Type B pancreatic cell (in vitro differentiated cells): ENCODE data around the gene SGK1. TPM values are rescaled to one million over a fixed set of nuclear protein-coding genes. Genes with fewer than 3 reads are reported as not detected.

ENCODE experiments used
- DNase-seq: peaks from one replicate; pipeline ENCODE4 v3.0.0; 2021; ENCODE audit warnings: mixed read lengths; ENCODE audit not compliant: unreplicated experiment; ENCODE audit errors: extremely low spot score
- H3K27ac Mint-ChIP-seq: 2 replicates; pipeline ENCODE4 v1.8.0; 2021; ENCODE audit warnings: mild to moderate bottlenecking, mixed read lengths
- H3K27me3 Mint-ChIP-seq: 2 replicates; pipeline ENCODE4 v1.8.0; 2021; ENCODE audit warnings: mixed read lengths
- H3K36me3 Mint-ChIP-seq: 2 replicates; pipeline ENCODE4 v1.8.0; 2021; ENCODE audit warnings: mixed read lengths
- H3K4me1 Mint-ChIP-seq: one replicate; pipeline ENCODE4 v1.8.0; 2021; ENCODE audit warnings: mixed read lengths; ENCODE audit not compliant: unreplicated experiment
- H3K4me3 Mint-ChIP-seq: 2 replicates; pipeline ENCODE4 v1.8.0; 2021; ENCODE audit warnings: mild to moderate bottlenecking, mixed read lengths
- H3K9me3 Mint-ChIP-seq: 2 replicates; pipeline ENCODE4 v1.8.0; 2021; ENCODE audit warnings: mixed read lengths
- CTCF ChIP-seq: fragments of 200-600 bp; sonication (generic); conservative IDR thresholded peaks from 2 replicates; pipeline ENCODE4 v1.5.0; 2021; ENCODE audit warnings: antibody characterized with exemption, mild to moderate bottlenecking
- total RNA-seq: library from RNA; stranded (reverse); gene quantifications from 2 replicates; pipeline ENCODE4 v1.2.1, GENCODE V29; 2021; ENCODE audit warnings: low replicate concordance

SGK1 gene
- total RNA-seq, 1 donor from 2014 or later = 52.6 TPM

GRCh38 chr6:134170844-134171243 lies 147.1 kb downstream of the SGK1 start:
- no peak overlapping the region for H3K27ac Mint-ChIP-seq
- DNase-seq = no peak
- no peaks in the 10 kb centered on the region for H3K9me3 Mint-ChIP-seq
- H3K4me3 Mint-ChIP-seq = peak overlapping the region; percentile 95
- H3K36me3 Mint-ChIP-seq = peaks cover 35% of the 10 kb centered on the region
- TF ChIP-seq CTCF = no peak
- H3K4me1 Mint-ChIP-seq = peaks cover 37% of the 10 kb centered on the region
- peaks cover 27% of the 10 kb centered on the region for H3K27me3 Mint-ChIP-seq

GRCh38 chr6:134169871-134170486 lies 147.9 kb downstream of the SGK1 start:
- Mint-ChIP-seq H3K9me3 (no peaks in the 10 kb centered on the region), H3K4me1 (peaks cover 35% of the 10 kb centered on the region), H3K36me3 (peaks cover 35% of the 10 kb centered on the region), H3K27me3 (peaks cover 27% of the 10 kb centered on the region), H3K4me3 (peak overlapping the region; percentile 68), H3K27ac (no peak overlapping the region)
- TF ChIP-seq CTCF = no peak
- no peak for DNase-seq

GRCh38 chr6:134168590-134169208 lies 149.2 kb downstream of the SGK1 start:
- peaks cover 24% of the 10 kb centered on the region for H3K27me3 Mint-ChIP-seq
- H3K9me3 Mint-ChIP-seq = no peaks in the 10 kb centered on the region
- no peak for TF ChIP-seq CTCF
- peaks cover 35% of the 10 kb centered on the region for H3K36me3 Mint-ChIP-seq
- H3K27ac Mint-ChIP-seq = no peak overlapping the region
- no peak overlapping the region for H3K4me3 Mint-ChIP-seq
- no peak for DNase-seq
- H3K4me1 Mint-ChIP-seq = peaks cover 30% of the 10 kb centered on the region

- Mint-ChIP-seq H3K4me3 (no peak overlapping the region), H3K9me3 (no peaks in the 10 kb centered on the region), H3K36me3 (peaks cover 22% of the 10 kb centered on the region), H3K4me1 (peaks cover 16% of the 10 kb centered on the region), H3K27ac (no peak overlapping the region), H3K27me3 (peaks cover 21% of the 10 kb centered on the region)
- no peak for TF ChIP-seq CTCF
- DNase-seq = no peak
These were observed 151.2 kb downstream of the SGK1 start for GRCh38 chr6:134166511-134167261.

GRCh38 chr6:134165561-134166201 lies 152.2 kb downstream of the SGK1 start:
- no peak for DNase-seq
- TF ChIP-seq CTCF = no peak
- no peaks in the 10 kb centered on the region for H3K9me3 Mint-ChIP-seq
- H3K27ac Mint-ChIP-seq = no peak overlapping the region
- H3K36me3 Mint-ChIP-seq = peaks cover 12% of the 10 kb centered on the region
- H3K4me1 Mint-ChIP-seq = peaks cover 11% of the 10 kb centered on the region
- no peak overlapping the region for H3K4me3 Mint-ChIP-seq
- H3K27me3 Mint-ChIP-seq = peaks cover 19% of the 10 kb centered on the region
